Stomach (tissue), 4 donors: ENCODE measurements around the gene WDR54.

Experiments
- CTCF ChIP-seq, 7 experiments: fragments of 450-650 bp in 4 of 7; fragments of 200-600 bp in 3 of 7; sonication (generic) in 3 of 7; IDR thresholded peaks; one replicate each; pipeline ENCODE4 v1.5.1; 2016 to 2019; ENCODE audit warnings: antibody characterized with exemption in 7 of 7, control low read depth in 2 of 7, mild to moderate bottlenecking in 1 of 7
- EP300 ChIP-seq: sonication (generic); formaldehyde crosslinking; IDR thresholded peaks from one replicate; pipeline ENCODE4 v1.6.1; 2017; ENCODE audit warnings: antibody characterized with exemption
- POLR2A ChIP-seq, 4 donors: fragments of 450-650 bp; IDR thresholded peaks; one replicate each; pipeline ENCODE4 v1.6.1; 2016; ENCODE audit warnings: antibody characterized with exemption in 4 of 4, control low read depth in 2 of 4, mild to moderate bottlenecking in 1 of 4, moderate library complexity in 1 of 4
- POLR2AphosphoS5 ChIP-seq, 3 donors: sonication (generic); formaldehyde crosslinking; IDR thresholded peaks; one replicate each; pipeline ENCODE4 v1.6.1; 2016; ENCODE audit warnings: antibody characterized with exemption in 3 of 3

GRCh38 chr2:74474481-74474880 is 53.0 kb downstream of the WDR54 start:
- TF ChIP-seq EP300 (no peak), CTCF (IDR thresholded peaks at IDR 0.05) (no peak), POLR2A (IDR thresholded peaks at IDR 0.05) (no peak), POLR2AphosphoS5 (IDR thresholded peaks at IDR 0.05) (no peak)
